C1 segment of cervical spinal cord (tissue), 14 donors: Measurements from ENCODE around the gene OLFM2.
"Not testable (repeated sequence)": the region's sequence is repeated elsewhere in the genome, so short reads cannot be mapped to it uniquely, and the experiment has no call there.

Experiments used
- DNase-seq, 14 donors: peaks; one replicate each; lab custom pipeline; 2025; lab: John Stamatoyannopoulos, UW

Gene OLFM2

DNA sequence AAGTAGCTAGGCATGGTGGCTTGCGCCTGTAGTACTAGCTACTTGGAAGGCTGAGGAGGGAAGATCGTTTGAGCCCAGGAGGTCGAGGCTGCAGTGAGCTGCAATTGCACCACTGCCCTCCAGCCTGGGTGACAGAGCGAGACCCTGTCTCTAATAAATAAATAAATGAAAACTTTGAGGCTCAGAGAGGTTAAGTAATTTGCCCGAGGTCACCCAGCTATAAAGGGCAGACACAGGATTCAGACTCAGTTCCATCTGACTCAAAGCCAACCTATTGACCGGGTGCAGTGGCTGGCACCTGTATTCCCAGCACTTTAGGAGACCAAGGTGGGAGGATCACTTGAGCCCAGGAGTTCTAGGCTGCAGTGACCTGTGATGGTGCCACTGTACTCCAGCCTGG, 7.4 kb upstream of the OLFM2 start:
- DNase-seq, result no peak

GRCh38 chr19:9941671-9942070, 5.4 kb upstream of the OLFM2 start:
- DNase-seq, result no peak

DNA sequence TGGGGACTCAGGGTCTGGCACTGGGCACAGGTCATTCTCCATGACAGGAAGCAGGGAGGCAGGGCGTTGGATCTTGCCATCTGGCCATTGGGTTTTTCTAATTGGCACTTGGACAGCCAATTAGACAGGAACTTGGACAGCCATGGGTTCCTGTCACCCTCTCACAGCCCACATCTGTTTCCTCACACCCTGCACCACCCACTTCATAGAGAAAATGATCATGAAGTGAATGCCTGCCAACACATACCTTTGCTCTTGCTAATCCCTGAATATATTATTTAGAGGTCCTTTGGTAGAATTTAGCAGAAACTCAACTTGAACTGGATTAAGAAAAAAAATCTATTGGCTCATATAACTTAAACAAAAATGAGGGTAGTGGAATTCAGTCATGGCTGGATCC, 4.9 kb upstream of the OLFM2 start:
- DNase-seq, result no peak

DNA sequence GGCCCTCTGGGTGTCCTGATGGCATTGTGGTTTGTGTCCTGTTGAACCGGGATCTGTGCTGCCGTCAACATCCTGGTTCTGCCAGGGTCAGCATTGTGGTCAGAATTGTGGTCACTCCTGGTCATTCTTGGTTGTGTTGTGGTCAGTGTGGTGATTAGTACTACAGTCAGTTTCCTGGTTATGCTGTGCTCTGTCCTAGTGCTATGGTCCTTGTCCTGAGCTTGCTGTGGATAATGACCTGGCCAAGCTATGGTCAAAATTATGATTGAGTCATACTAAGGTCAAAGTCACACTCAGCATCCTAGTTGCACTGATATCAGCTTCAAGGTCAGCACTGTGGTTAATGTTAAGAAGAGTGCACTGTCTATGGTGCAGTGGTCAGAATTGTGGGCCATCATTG, 4.5 kb upstream of the OLFM2 start:
- no peak for DNase-seq

DNA sequence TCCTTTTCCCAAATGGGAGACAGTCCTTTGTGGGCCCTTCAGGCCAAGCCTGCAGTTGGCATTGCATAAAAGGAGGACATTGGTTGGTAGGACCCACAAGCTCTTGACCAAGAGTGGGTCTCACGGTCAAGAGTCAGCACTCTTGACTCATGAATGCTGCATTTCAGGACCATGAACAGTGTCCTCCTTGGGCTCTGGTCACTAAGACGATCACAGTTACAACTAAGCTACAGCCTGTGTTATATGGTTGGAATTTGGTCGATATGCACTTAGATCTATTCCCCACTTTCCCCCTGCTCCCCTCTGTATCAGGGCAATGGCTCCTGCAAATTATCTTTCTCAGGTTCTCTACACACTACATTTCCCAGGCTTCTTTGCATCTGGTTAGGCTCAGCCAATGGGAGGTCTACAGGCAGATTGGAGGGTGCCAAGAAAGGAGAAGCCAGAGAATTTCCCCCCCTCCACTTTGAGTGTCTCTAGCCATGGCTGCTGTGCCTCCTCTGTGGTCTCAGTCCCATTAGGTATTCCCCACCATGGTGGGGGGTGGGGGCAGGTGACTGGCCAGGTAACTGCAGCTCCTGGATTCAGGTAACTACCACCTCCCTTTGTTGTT, 3.1 kb upstream of the OLFM2 start:
- no peak for DNase-seq

- DNase-seq, result peak in 1 of 14 donors; percentile 1
Observed at GRCh38 chr19:9937001-9937411, 691 bp upstream of the OLFM2 start.

GRCh38 chr19:9935506-9936325, 599 bp downstream of the OLFM2 start:
- DNase-seq, result no peak

- peak in 13 of 14 donors; percentile 8 to 78 (median 58) for DNase-seq
Observed at GRCh38 chr19:9934132-9934950, 2.0 kb downstream of the OLFM2 start.

- DNase-seq, result no peak
Observed at GRCh38 chr19:9932835-9933234, 3.5 kb downstream of the OLFM2 start.

GRCh38 chr19:9931629-9932028, 4.7 kb downstream of the OLFM2 start:
- no peak for DNase-seq

DNA sequence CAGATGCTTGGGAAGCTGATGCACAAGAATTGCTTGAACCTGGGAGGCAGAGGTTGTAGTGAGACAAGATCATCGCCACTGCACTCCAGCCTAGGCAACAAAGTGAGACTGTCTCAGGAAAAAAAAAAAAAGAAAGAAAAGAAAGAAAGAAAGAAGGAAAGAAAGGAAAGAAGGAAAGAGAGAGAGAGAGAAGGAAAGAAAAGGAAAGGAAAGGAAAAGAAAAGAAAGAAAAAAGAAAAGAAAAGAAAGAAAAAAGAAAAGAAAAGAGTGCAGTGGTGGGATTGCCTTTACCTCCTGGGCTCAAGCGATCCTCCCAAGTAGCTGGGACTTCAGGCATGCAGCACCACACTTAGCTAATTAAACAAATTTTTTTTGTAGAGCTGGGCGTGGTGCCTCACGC, 12.9 kb downstream of the OLFM2 start:
- no peak for DNase-seq

DNA sequence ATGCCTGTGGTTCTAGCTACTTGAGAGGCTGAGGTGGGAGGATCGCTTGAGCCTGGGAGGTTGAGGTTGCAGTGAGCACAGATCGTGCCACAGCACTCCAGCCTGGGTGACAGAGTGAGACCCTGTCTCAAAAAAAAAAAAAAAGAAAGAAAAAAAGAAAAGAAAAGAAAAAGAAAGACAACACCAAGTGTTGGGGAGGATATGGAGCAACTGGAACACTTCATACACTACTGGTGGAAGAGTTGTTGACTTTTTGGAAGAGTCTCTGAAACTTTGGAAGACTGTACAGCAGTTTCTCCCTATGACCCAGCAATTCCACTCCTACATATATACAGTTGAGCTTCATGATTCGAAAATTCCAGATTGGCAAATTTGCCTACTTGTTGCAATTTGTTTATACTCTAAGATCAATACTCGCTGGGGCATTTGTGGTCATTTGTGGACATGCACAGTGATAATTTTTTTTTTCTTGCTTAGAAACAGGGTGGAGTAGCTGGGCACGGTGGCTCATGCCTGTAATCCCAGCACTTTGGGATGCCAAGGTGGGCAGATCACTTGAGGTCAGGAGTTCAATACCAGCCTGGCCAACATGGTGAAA, 13.4 kb downstream of the OLFM2 start:
- not testable (repeated sequence) for DNase-seq

DNA sequence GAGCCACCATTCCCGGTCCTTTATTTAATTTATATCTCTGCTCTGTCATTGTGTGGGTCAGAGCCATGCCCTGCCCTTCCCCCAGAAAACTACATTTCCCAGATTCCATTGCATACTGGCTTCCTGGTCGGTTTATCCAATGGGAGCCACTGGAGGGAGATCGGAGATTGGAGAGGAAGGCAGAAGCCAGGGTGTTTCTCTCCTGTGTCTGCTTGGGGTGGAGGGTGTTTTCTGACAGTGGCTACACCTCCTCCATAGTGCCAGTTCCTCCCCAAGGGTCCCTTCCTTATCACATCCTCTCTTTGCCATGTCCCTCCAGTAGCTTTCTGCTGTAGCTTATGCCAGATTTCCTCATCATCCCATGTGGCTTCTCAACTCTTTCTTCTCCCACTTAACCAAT, 19.0 kb downstream of the OLFM2 start:
- peak in 3 of 14 donors; percentile 2 to 38 (median 4) for DNase-seq

DNA sequence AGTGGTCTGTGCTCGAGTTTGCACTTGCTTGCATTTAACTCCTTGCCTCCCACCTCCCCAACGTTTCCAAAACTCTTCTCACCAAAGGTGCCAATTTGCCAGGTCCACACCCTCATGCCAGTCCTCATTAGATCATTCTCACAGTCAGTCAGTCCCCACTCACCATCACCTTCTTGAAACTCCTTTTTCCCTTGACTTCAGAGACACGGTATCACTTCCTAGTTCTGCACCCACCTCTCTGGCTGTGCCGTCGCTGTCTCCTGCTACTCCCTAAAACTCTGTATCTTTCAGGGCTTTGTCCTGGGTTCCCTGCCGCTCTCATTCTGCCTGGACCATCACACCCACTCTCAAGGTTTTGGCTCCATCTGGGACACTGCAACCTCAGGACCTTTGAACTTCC, 19.6 kb downstream of the OLFM2 start:
- no peak for DNase-seq

- DNase-seq, result peak in 9 of 14 donors; percentile 7 to 48 (median 36)
Observed at GRCh38 chr19:9914315-9915207, 21.8 kb downstream of the OLFM2 start.

- DNase-seq, result no peak
Observed at GRCh38 chr19:9914001-9914314, 22.4 kb downstream of the OLFM2 start.

GRCh38 chr19:9913237-9914000, 22.9 kb downstream of the OLFM2 start:
- peak in 1 of 14 donors; percentile 27 for DNase-seq

DNA sequence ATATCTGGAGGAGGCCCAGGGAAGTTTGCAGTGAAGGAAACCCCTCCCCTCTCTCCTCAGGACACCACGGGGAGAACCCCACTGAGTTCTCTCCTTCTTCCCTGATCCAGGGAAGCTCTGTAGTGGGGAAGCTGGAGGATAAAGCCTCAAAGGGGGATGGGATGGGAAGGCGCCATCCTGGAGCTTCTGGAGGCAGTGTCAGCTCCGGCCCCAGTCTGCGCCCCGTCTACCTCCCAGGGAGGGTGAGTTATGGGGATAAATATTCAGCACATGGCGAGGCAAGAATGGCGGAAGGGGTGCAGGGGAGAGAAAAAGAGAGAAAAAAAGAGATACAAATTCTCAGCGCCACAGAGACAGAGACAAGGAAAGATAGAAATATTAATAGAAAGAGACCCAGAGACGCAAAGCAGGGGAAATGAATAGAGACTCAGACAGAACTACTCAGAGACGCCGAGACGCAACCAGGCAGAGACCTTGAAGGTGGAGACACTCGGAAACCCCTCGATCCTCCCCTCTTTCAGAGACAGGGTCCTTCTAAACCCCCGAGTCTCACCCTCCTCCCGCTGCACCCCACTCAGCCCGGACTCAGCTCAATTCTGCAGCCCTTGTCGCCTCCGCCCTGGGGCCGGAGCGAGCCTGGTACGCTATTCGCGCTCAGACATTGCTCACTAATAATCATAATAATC, 23.6 kb downstream of the OLFM2 start:
- no peak for DNase-seq

GRCh38 chr19:9911524-9912185, 24.7 kb downstream of the OLFM2 start:
- DNase-seq, result no peak
